ENCODE data around the gene ALCAM.

- TF ChIP-seq YY1 (IDR thresholded peaks at IDR 0.05; ENCODE audit: low read depth): no peak
- TF ChIP-seq CREB1 (IDR thresholded peaks at IDR 0.05; ENCODE audit: low read depth): no peak
- no peak for TF ChIP-seq REST (IDR thresholded peaks at IDR 0.05; ENCODE audit: low read depth)
- no peak for TF ChIP-seq CEBPB (IDR thresholded peaks at IDR 0.05)
- no peak for TF ChIP-seq USF1 (IDR thresholded peaks at IDR 0.05)
- no peak for TF ChIP-seq MAX (IDR thresholded peaks at IDR 0.05)
- no peak for TF ChIP-seq EP300 (IDR thresholded peaks at IDR 0.05; ENCODE audit: borderline replicate concordance)
- no peak for TF ChIP-seq RAD21 (IDR thresholded peaks at IDR 0.05; ENCODE audit: low read depth)
- no peak for TF ChIP-seq TAF1 (IDR thresholded peaks at IDR 0.05; ENCODE audit: low read depth)
- no peak for TF ChIP-seq ZBTB7A (IDR thresholded peaks at IDR 0.05; ENCODE audit: low read depth)
- TF ChIP-seq EGR1 (IDR thresholded peaks at IDR 0.05): no peak
- no peak for TF ChIP-seq FOXM1 (IDR thresholded peaks at IDR 0.05; ENCODE audit: borderline replicate concordance, low read depth)
- TF ChIP-seq TEAD4 (IDR thresholded peaks at IDR 0.05): no peak
- TF ChIP-seq NFIC (IDR thresholded peaks at IDR 0.05): no peak
These were observed 32.9 kb downstream of the ALCAM start for GRCh38 chr3:105399611-105400010.

Data from Ishikawa (cell line).